CD14-positive monocyte (primary cell): Measurements from ENCODE around the gene PRF1. TPM values are rescaled to one million over a fixed set of nuclear protein-coding genes. Genes with fewer than 3 reads are reported as not detected.

Experiments
- DNase-seq, 3 donors: peaks; one replicate each; pipeline ENCODE4 v3.0.0-alpha.2; 2011 to 2022
- H2AFZ ChIP-seq: 2 replicates; pipeline ENCODE4 v1.6.0; 2012; ENCODE audit warnings: mild to moderate bottlenecking, low read depth, low read length, inconsistent platforms; ENCODE audit not compliant: insufficient read depth, poor library complexity, severe bottlenecking
- H3K27ac ChIP-seq, 2 donors: 1 replicate in 1 of 2; 2 replicates in 1 of 2; pipeline ENCODE4 v1.5.1; 2012 to 2013; ENCODE audit warnings: low read length in 2 of 2, control low read depth in 1 of 2, inconsistent platforms in 1 of 2, low read depth in 1 of 2, mild to moderate bottlenecking in 1 of 2
- H3K27me3 ChIP-seq, 2 donors: one replicate each; pipeline versions ENCODE4 v1.6.0 to v1.6.1; 2011 to 2013; ENCODE audit warnings: low read length in 2 of 2; ENCODE audit not compliant: control insufficient read depth in 2 of 2, insufficient read depth in 2 of 2
- H3K36me3 ChIP-seq, 2 donors: replicated peaks in 1 of 2; 1 replicate in 1 of 2; 2 replicates in 1 of 2; pipeline versions ENCODE4 v1.5.1 to v1.6.1; 2012 to 2013; ENCODE audit warnings: low read length in 2 of 2, control low read depth in 1 of 2, inconsistent platforms in 1 of 2, mild to moderate bottlenecking in 1 of 2; ENCODE audit not compliant: insufficient read depth in 2 of 2, control insufficient read depth in 1 of 2
- H3K4me1 ChIP-seq, 2 donors: 1 replicate in 1 of 2; 2 replicates in 1 of 2; pipeline versions ENCODE4 v1.5.1 to v1.6.1; 2012 to 2013; ENCODE audit warnings: low read length in 2 of 2, control low read depth in 1 of 2, inconsistent platforms in 1 of 2, mild to moderate bottlenecking in 1 of 2, moderate library complexity in 1 of 2; ENCODE audit not compliant: insufficient read depth in 2 of 2, control insufficient read depth in 1 of 2
- H3K4me2 ChIP-seq: replicated peaks from 2 replicates; pipeline ENCODE3; 2012; ENCODE audit warnings: low read length, moderate library complexity, mild to moderate bottlenecking; ENCODE audit not compliant: poor library complexity, severe bottlenecking; ENCODE audit errors: extremely low read depth
- H3K4me3 ChIP-seq, 3 experiments: fragments of 200-600 bp in 1 of 3; sonication (generic) in 1 of 3; replicated peaks in 1 of 3; 1 replicate in 2 of 3; 2 replicates in 1 of 3; pipeline ENCODE4 v1.5.1; 2011 to 2013; ENCODE audit warnings: low read length in 3 of 3, mild to moderate bottlenecking in 3 of 3, control low read depth in 2 of 3, low read depth in 2 of 3, inconsistent platforms in 1 of 3, moderate library complexity in 1 of 3
- H3K79me2 ChIP-seq: 2 replicates; pipeline ENCODE4 v1.6.0; 2012; ENCODE audit warnings: mild to moderate bottlenecking, control low read depth, inconsistent platforms, low read length, moderate library complexity; ENCODE audit not compliant: insufficient read depth
- H3K9ac ChIP-seq: 2 replicates; pipeline ENCODE4 v1.6.0; 2017; ENCODE audit warnings: low read length, mild to moderate bottlenecking; ENCODE audit not compliant: insufficient read depth, poor library complexity, severe bottlenecking
- H3K9me3 ChIP-seq, 2 donors: replicated peaks in 1 of 2; 1 replicate in 1 of 2; 2 replicates in 1 of 2; pipeline versions ENCODE4 v1.5.1 to v1.6.1; 2012 to 2013; ENCODE audit warnings: low read length in 2 of 2, control low read depth in 1 of 2; ENCODE audit not compliant: control insufficient read depth in 1 of 2, insufficient read depth in 1 of 2
- H4K20me1 ChIP-seq: 2 replicates; pipeline ENCODE4 v1.6.0; 2012; ENCODE audit warnings: mild to moderate bottlenecking, low read length, control low read depth, moderate library complexity; ENCODE audit not compliant: insufficient read depth
- H3K27ac Mint-ChIP-seq, 7 donors: one replicate each; pipeline ENCODE4 v1.8.0; 2020; ENCODE audit warnings: mild to moderate bottlenecking in 7 of 7, mixed read lengths in 7 of 7, moderate library complexity in 6 of 7, inconsistent platforms in 2 of 7
- H3K27me3 Mint-ChIP-seq, 3 donors: one replicate each; pipeline ENCODE4 v1.8.0; 2021 to 2022; ENCODE audit warnings: low read depth in 3 of 3, mild to moderate bottlenecking in 3 of 3, mixed read lengths in 3 of 3, moderate library complexity in 3 of 3, inconsistent platforms in 1 of 3
- H3K36me3 Mint-ChIP-seq, 2 donors: one replicate each; pipeline ENCODE4 v1.8.0; 2020; ENCODE audit warnings: mixed read lengths in 2 of 2, inconsistent platforms in 1 of 2, mild to moderate bottlenecking in 1 of 2
- H3K4me1 Mint-ChIP-seq: one replicate; pipeline ENCODE4 v1.8.0; 2020; ENCODE audit warnings: mild to moderate bottlenecking, mixed read lengths
- H3K4me3 Mint-ChIP-seq, 2 donors: one replicate each; pipeline ENCODE4 v1.8.0; 2020; ENCODE audit warnings: mild to moderate bottlenecking in 2 of 2, mixed read lengths in 2 of 2, moderate library complexity in 1 of 2
- H3K9me3 Mint-ChIP-seq, 7 donors: one replicate each; pipeline ENCODE4 v1.8.0; 2020 to 2022; ENCODE audit warnings: mixed read lengths in 7 of 7, mild to moderate bottlenecking in 6 of 7, moderate library complexity in 6 of 7, inconsistent platforms in 2 of 7
- WGBS: methylation state at CpG from one replicate; pipeline ENCODE4 v1.1.5; 2013; ENCODE audit warnings: missing lambda C conversion rate; ENCODE audit not compliant: insufficient coverage; 5-methylcytosine and 5-hydroxymethylcytosine counted together
- intact Hi-C, 2 donors: fragments of 100-400 bp; cut with micrococcal nuclease; formaldehyde crosslinking; loops; one replicate each; pipeline versions ENCODE4 v1.15.0 to v1.15.1; 2023
- polyA plus RNA-seq, 3 donors: library from polyadenylated mRNA; depleted of rRNA in 1 of 3; unstranded in 2 of 3; stranded (reverse) in 1 of 3; fragments of 300-500 nt in 2 of 3; fragments of >200 nt in 1 of 3; fragmentation: Illumina TruSeq in 2 of 3; gene quantifications; 1 replicate in 2 of 3; 2 replicates in 1 of 3; pipeline ENCODE4 v1.2.3, GENCODE V29; 2012 to 2021
- TF ChIP-seq, protein P1 (sequence below): fragments of 200-600 bp; IDR thresholded peaks from one replicate; pipeline ENCODE4 v1.8.0; 2022; ENCODE audit warnings: antibody characterized with exemption, mild to moderate bottlenecking

The PRF1 gene
- polyA plus RNA-seq, 3 donors, result 0.09 to 2.7 (median 2.4) TPM

DNA sequence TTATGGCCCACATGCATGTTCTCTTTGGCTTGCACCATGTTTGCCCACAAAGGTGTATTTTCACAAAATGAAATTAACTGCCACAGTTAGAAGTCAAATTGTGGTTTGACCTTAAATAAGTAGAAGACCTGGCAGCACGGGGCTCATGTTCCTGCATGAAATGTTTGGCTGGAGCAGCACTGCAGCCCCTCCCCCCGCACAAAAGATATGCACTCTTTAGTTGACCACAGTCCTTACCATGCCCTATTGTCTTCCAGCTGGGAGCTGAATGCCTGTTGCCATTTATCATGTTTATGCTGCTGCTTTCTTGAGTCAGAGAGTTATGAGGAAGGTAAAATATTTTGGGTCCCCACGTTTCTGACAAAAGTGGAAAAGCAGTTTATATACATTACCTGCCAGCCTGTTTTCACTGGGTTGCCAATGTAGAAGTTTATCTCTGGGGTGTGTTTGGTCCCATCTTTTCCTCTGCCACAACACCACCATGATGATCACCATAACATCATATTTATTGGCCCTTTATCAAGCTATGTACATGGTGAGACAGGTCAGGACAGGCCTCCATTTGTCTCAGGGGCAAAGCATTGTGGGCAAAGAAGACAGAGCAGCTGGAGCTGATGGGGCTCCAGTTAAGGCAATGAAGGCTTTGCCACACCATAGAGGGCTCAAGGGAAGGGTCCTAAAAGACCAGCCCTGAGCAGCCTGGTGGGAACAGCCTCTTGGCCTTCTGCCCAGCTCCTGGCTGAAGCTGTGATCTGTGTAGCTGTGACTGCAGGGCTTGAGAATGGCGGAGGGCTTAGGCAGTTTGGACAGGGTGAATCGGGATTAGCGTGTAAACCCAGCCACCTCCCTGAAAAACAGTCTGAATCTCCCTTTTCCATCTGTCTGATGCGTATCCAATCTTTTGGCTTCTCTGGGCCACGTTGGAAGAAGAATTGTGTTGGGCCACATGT is 5.4 kb downstream of the PRF1 start:
- no peaks in the 10 kb centered on the region for H3K27me3 ChIP-seq
- no peak for DNase-seq
- H3K4me1 Mint-ChIP-seq, result peaks cover 12% of the 10 kb centered on the region
- no peaks in the 10 kb centered on the region for H3K79me2 ChIP-seq
- no peak overlapping the region for H3K27ac ChIP-seq
- H3K4me1 ChIP-seq, result peaks cover 4 to 9% of the 10 kb centered on the region in 2 donors
- no peaks in the 10 kb centered on the region for H3K36me3 ChIP-seq
- no peaks in the 10 kb centered on the region for H4K20me1 ChIP-seq
- H3K9me3 Mint-ChIP-seq, result peaks cover 0 to 2% (median 0%) of the 10 kb centered on the region in 7 donors
- no peaks in the 10 kb centered on the region for H3K9me3 ChIP-seq
- H2AFZ ChIP-seq, result no peak overlapping the region
- no peaks in the 10 kb centered on the region for H3K36me3 Mint-ChIP-seq
- TF ChIP-seq, protein P1, sequence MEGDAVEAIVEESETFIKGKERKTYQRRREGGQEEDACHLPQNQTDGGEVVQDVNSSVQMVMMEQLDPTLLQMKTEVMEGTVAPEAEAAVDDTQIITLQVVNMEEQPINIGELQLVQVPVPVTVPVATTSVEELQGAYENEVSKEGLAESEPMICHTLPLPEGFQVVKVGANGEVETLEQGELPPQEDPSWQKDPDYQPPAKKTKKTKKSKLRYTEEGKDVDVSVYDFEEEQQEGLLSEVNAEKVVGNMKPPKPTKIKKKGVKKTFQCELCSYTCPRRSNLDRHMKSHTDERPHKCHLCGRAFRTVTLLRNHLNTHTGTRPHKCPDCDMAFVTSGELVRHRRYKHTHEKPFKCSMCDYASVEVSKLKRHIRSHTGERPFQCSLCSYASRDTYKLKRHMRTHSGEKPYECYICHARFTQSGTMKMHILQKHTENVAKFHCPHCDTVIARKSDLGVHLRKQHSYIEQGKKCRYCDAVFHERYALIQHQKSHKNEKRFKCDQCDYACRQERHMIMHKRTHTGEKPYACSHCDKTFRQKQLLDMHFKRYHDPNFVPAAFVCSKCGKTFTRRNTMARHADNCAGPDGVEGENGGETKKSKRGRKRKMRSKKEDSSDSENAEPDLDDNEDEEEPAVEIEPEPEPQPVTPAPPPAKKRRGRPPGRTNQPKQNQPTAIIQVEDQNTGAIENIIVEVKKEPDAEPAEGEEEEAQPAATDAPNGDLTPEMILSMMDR, result no peak
- peaks cover 3 to 9% (median 6%) of the 10 kb centered on the region in 3 donors for H3K27me3 Mint-ChIP-seq
- H3K4me3 ChIP-seq, result no peak overlapping the region
- no peak overlapping the region for H3K4me3 Mint-ChIP-seq
- intact Hi-C loops, result no loop called here
- H3K4me2 ChIP-seq, result no peak overlapping the region
- H3K9ac ChIP-seq, result no peak overlapping the region
- H3K27ac Mint-ChIP-seq, result no peak overlapping the region
- 100% methylated on average over 1 of the region's 8 CpGs for WGBS

DNA sequence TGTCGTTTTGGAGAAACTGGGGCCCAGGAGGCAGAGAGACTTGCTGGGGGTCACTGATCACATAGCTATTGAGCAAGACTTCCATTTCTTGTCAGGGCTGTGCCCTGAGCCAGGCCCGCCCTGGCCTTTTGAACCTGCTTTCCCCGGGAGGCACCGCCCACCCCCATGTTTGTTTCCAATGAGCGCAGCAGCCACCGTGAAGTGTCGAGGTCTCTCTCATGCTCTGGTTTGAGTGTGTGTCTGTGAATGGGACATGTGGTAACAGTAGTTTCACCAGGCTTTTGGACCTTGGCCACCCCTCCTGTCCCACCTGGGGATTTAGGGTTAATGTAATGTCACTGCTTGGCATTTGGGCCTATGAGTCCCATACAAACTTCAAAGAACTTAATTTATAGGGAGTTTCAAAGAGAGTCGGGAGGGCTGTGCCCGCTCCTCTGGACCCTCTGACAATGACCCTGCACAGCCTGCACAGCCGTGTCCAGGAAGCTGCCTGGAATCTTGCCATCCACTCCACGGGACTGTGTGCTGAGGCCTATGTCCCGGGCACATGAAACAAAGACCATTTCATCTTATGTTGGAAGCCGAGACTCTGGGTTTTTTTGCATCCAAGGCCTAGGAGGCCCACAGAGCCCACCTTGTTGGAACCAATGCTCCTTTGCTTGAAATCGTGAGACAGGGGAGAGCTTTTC is 6.3 kb downstream of the PRF1 start:
- H3K27ac ChIP-seq, result no peak overlapping the region
- no peaks in the 10 kb centered on the region for H3K9me3 ChIP-seq
- intact Hi-C loops, result no loop called here
- H3K9ac ChIP-seq, result no peak overlapping the region
- H3K4me1 Mint-ChIP-seq, result peaks cover 12% of the 10 kb centered on the region
- H2AFZ ChIP-seq, result no peak overlapping the region
- no peak for DNase-seq
- H3K4me3 Mint-ChIP-seq, result no peak overlapping the region
- peaks cover 0 to 2% (median 0%) of the 10 kb centered on the region in 7 donors for H3K9me3 Mint-ChIP-seq
- TF ChIP-seq, protein P1, result no peak
- no peak overlapping the region for H3K4me2 ChIP-seq
- no peaks in the 10 kb centered on the region for H4K20me1 ChIP-seq
- H3K36me3 ChIP-seq, result no peaks in the 10 kb centered on the region
- H3K27ac Mint-ChIP-seq, result peak overlapping the region in 1 of 7 donors; percentile 38
- H3K4me3 ChIP-seq, result no peak overlapping the region
- H3K36me3 Mint-ChIP-seq, result no peaks in the 10 kb centered on the region
- H3K79me2 ChIP-seq, result no peaks in the 10 kb centered on the region
- 91% methylated on average over 12 of the region's 14 CpGs for WGBS
- H3K27me3 ChIP-seq, result no peaks in the 10 kb centered on the region
- peaks cover 4 to 9% of the 10 kb centered on the region in 2 donors for H3K4me1 ChIP-seq
- H3K27me3 Mint-ChIP-seq, result peaks cover 3 to 9% (median 6%) of the 10 kb centered on the region in 3 donors
